ENCODE data around the gene KLHL26.

DNA sequence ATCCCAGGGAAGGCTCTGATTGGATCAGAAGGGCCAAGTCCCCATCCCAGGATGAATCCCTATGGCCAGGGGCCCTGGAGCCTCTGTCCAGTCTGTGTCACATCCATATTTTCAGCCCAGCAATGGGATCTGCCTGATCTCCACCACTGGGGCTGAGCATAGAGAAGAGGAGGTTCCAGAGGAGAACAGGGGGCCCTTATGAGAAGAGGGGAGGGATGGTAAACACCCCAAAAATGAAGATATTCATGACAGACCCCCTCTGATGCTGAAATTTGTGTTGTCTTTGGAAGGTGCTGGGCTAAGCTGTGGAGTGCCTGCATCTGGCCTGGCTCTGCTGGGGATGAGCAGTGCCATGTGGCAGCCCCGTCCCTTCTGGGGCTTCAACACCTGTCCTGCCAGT is 14.5 kb downstream of the KLHL26 start:
- TF ChIP-seq, protein P1, sequence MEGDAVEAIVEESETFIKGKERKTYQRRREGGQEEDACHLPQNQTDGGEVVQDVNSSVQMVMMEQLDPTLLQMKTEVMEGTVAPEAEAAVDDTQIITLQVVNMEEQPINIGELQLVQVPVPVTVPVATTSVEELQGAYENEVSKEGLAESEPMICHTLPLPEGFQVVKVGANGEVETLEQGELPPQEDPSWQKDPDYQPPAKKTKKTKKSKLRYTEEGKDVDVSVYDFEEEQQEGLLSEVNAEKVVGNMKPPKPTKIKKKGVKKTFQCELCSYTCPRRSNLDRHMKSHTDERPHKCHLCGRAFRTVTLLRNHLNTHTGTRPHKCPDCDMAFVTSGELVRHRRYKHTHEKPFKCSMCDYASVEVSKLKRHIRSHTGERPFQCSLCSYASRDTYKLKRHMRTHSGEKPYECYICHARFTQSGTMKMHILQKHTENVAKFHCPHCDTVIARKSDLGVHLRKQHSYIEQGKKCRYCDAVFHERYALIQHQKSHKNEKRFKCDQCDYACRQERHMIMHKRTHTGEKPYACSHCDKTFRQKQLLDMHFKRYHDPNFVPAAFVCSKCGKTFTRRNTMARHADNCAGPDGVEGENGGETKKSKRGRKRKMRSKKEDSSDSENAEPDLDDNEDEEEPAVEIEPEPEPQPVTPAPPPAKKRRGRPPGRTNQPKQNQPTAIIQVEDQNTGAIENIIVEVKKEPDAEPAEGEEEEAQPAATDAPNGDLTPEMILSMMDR (IDR thresholded peaks at IDR 0.05; ENCODE audit: poor library complexity, severe bottlenecking): no peak
- TF ChIP-seq EP300 (conservative IDR thresholded peaks at IDR 0.05; ENCODE audit: poor library complexity, severe bottlenecking) (no peak), SMC3 (conservative IDR thresholded peaks at IDR 0.05; ENCODE audit: poor library complexity) (no peak), TAF1 (IDR thresholded peaks at IDR 0.05; ENCODE audit: low read depth) (no peak)

All from neural cell (in vitro differentiated cells).